ENCODE measurements around the gene CHKA. TPM values are rescaled to one million over a fixed set of nuclear protein-coding genes. Genes with fewer than 3 reads are reported as not detected.
A peak's percentile ranks its signal among the peaks of the same experiment; 100 is the strongest.

Gene CHKA
- total and polyA plus RNA-seq, 9 of the 15 experiments (the other 6 are each of a cell fraction or from before 2014, with no cell fraction given): 3.6 to 37.0 (median 30.2) TPM

- intact Hi-C loops (cut with micrococcal nuclease) (no loop called here), in situ Hi-C loops (cut with MboI) (no loop called here)
- H3K4me3 ChIP-seq: no peak overlapping the region
- no peak for DNase-seq (ENCODE audit: extremely low read depth in 1 of 4, low spot score in 3 of 4)
- H3K4me1 ChIP-seq (replicated peaks in 1 of 2; ENCODE audit: control insufficient read depth in 2 of 2, insufficient read depth in 2 of 2, low read length in 2 of 2): peaks cover 4 to 12% of the 10 kb centered on the region in 2 experiments; a peak in 3 of 5 replicates
- POLR2A ChIA-PET: interaction anchor here (0.6 to 3.3 kb wide), 5 partner anchors 9 to 38 kb away, joined by 3 to 22 read pairs (median 4); no protein-coding TSS in a partner anchor
- BruUV-seq (replicated peaks): no TSS peak
- no peaks in the 10 kb centered on the region for H3K9me3 ChIP-seq (replicated peaks; ENCODE audit: control insufficient read depth, insufficient read depth, low read depth, low read length)
- ATAC-seq: peak; percentile 24
- peak overlapping the region; percentile 27; the same call in 1 of the 2 replicates for H2AFZ ChIP-seq (ENCODE audit: low read depth, low read length)
- peaks cover 60% of the 10 kb centered on the region for H3K79me2 ChIP-seq (ENCODE audit: control insufficient read depth, insufficient read depth, low read length)
- H3K4me2 ChIP-seq (ENCODE audit: insufficient read depth, low read length): peak overlapping the region; percentile 60
- H3K36me3 ChIP-seq (ENCODE audit: control insufficient read depth, insufficient read depth, low read length): peaks cover 17% of the 10 kb centered on the region; the same call in 2 of the 3 replicates
- no peaks in the 10 kb centered on the region for H3K9me1 ChIP-seq (ENCODE audit: control insufficient read depth, insufficient read depth, low read length)
- FAIRE-seq: no peak
- peak overlapping the region in 1 of 2 experiments; percentile 42; a peak in 2 of 4 replicates for H3K9ac ChIP-seq (ENCODE audit: insufficient read depth in 1 of 2, low read depth in 2 of 2, low read length in 2 of 2)
- no peak for TF ChIP-seq ZNF398 (CRISPR knock-in tag; IDR thresholded peaks at IDR 0.05)
- no peak for TF ChIP-seq CXXC5 (CRISPR knock-in tag; IDR thresholded peaks at IDR 0.05)
- no peak for TF ChIP-seq SMARCC2 (IDR thresholded peaks at IDR 0.05; ENCODE audit: low read depth)
- no peak for TF ChIP-seq ARID3B (CRISPR knock-in tag; IDR thresholded peaks at IDR 0.05; ENCODE audit: borderline replicate concordance)
- peak overlapping the region; percentile 57; the same call in 1 of the 3 replicates for H3K27ac ChIP-seq (ENCODE audit: extremely low read depth, low read depth, low read length)
- CTCF ChIA-PET (ENCODE audit: low intra/inter-chr PET ratio): no interaction called here
- H4K20me1 ChIP-seq (replicated peaks; ENCODE audit: control insufficient read depth, insufficient read depth, low read length): no peaks in the 10 kb centered on the region; the same call in 1 of the 2 replicates
- no peaks in the 10 kb centered on the region for H3K27me3 ChIP-seq (ENCODE audit: control insufficient read depth in 2 of 2, insufficient read depth in 2 of 2, low read length in 2 of 2)
These were observed 22.1 kb downstream of the CHKA start for GRCh38 chr11:68099057-68099456.
